ENCODE results near the gene PBX1. TPM values are rescaled to one million over a fixed set of nuclear protein-coding genes. Genes with fewer than 3 reads are reported as not detected.
A peak's percentile ranks its signal among the peaks of the same experiment; 100 is the strongest.

The PBX1 gene
- total and polyA plus RNA-seq, 2 donors (not counting 3 experiments of a cell fraction or from before 2014, with no cell fraction given), result 10.7 to 24.1 TPM

DNA sequence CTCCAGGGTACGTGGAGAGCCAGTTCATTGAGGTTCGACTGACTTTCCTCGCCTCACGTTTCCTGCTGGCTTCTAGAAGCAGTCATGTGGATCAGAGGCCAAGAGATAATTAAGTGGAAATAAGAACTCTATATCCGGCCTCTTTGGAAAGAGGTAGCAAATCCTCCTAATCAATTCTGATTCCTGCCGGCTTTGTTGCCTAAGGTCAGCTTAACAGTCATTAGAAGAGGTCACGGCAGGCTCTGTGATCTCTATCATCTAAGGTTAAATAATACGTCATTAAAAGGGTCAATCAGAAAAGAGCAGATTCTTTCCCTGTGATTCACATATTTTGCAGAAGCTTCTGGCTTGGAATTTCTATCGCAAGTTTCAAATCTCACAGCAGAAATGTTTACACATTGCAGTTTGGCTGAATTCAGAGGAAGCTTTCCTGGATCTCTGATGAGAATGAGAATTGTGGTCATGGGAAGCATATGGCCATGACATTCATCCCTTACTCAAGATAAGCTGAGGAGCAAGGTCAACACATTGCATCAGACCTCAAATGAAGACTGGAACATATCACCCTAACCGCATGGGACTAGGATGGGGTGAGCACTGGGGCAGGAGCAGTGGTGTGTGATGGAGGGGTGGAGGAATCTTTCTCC lies 189.4 kb downstream of the PBX1 start:
- H2AFZ ChIP-seq (ENCODE audit: low read depth, low read length), result no peak overlapping the region
- ChIA-PET POLR2A (no interaction called here), CTCF (interaction anchor here (1.1 to 2.4 kb wide), 3 partner anchors 11 to 39 kb away, joined by 3 to 7 read pairs (median 3); no protein-coding TSS in a partner anchor)
- H3K9me3 ChIP-seq (replicated peaks; ENCODE audit: control insufficient read depth, insufficient read depth, low read length), result no peaks in the 10 kb centered on the region
- H3K79me2 ChIP-seq (ENCODE audit: control insufficient read depth, insufficient read depth, low read length), result no peaks in the 10 kb centered on the region
- intact Hi-C loops (cut with micrococcal nuclease) (no loop called here), dilution Hi-C loops (cut with MboI; ENCODE audit: extremely low pct_ligation_motif_present, low sequenced_read_pairs) (no loop called here)
- H3K9me1 ChIP-seq (replicated peaks; ENCODE audit: control insufficient read depth, extremely low read depth, insufficient read depth, low read length), result no peaks in the 10 kb centered on the region
- DNase-seq (ENCODE audit: low read depth, low spot score) (peak; percentile 78), FAIRE-seq (no peak)
- H3K27me3 ChIP-seq (ENCODE audit: control insufficient read depth in 2 of 2, insufficient read depth in 2 of 2, low read length in 2 of 2), result no peaks in the 10 kb centered on the region
- H3K27ac ChIP-seq (ENCODE audit: insufficient read depth, low read depth, low read length), result no peak overlapping the region
- H3K4me2 ChIP-seq (ENCODE audit: insufficient read depth, low read length), result no peak overlapping the region
- no peaks in the 10 kb centered on the region for H4K20me1 ChIP-seq (replicated peaks; ENCODE audit: control insufficient read depth, extremely low read depth, insufficient read depth, low read length)
- no peak overlapping the region for H3K9ac ChIP-seq (replicated peaks; ENCODE audit: extremely low read depth, insufficient read depth, low read length)
- BruUV-seq (replicated peaks), result no TSS peak
- no peaks in the 10 kb centered on the region for H3K36me3 ChIP-seq (ENCODE audit: control insufficient read depth in 2 of 2, extremely low read depth in 1 of 2, insufficient read depth in 2 of 2, low read length in 2 of 2)
- TF ChIP-seq POLR2A (IDR thresholded peaks at IDR 0.05; ENCODE audit: low read depth, low read length) (no peak), GATA2 (IDR thresholded peaks at IDR 0.05; ENCODE audit: insufficient read depth, insufficient read length, low read depth, low read length) (peak; percentile 23)
- H3K4me1 ChIP-seq (ENCODE audit: control insufficient read depth, extremely low read depth, insufficient read depth, low read length), result peaks cover 5% of the 10 kb centered on the region
- no peak overlapping the region for H3K4me3 ChIP-seq (replicated peaks in 1 of 3; ENCODE audit: insufficient read depth in 1 of 3, low read depth in 1 of 3, low read length in 3 of 3)

DNA sequence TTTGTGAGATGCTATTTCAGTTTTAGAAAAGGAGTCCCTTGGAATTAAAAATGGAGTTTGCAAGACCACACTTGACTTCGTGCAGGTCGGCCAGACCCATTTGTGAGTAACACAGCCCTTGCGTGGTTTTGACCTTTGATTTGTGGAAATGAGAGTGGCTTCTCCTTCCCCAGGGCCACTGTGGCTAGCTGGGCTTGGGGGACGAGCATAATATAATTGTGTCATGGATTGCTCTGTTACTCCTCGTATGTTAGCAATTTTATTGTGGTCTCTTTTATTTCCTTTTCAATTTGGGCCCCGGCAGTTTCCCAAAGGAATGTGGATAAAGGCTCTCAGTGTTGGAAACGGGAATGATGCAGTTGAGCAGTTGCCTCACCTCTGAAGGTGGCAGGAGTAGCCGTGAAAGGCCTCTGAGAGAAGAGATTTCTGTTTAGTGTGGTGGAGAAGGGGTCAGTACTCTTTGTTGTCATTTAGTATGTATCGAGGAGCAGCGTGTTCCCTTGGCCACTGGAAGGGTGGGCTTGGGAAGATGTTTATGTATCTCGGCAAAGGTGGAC lies 194.6 kb downstream of the PBX1 start:
- Histone ChIP-seq H3K9me1 (replicated peaks; ENCODE audit: control insufficient read depth, extremely low read depth, insufficient read depth, low read length) (no peaks in the 10 kb centered on the region), H3K9ac (replicated peaks; ENCODE audit: extremely low read depth, insufficient read depth, low read length) (no peak overlapping the region), H3K27ac (ENCODE audit: insufficient read depth, low read depth, low read length) (no peak overlapping the region), H3K4me3 (replicated peaks in 1 of 3; ENCODE audit: insufficient read depth in 1 of 3, low read depth in 1 of 3, low read length in 3 of 3) (no peak overlapping the region), H4K20me1 (replicated peaks; ENCODE audit: control insufficient read depth, extremely low read depth, insufficient read depth, low read length) (no peaks in the 10 kb centered on the region), H3K9me3 (replicated peaks; ENCODE audit: control insufficient read depth, insufficient read depth, low read length) (no peaks in the 10 kb centered on the region), H3K4me1 (ENCODE audit: control insufficient read depth, extremely low read depth, insufficient read depth, low read length) (no peaks in the 10 kb centered on the region), H3K27me3 (ENCODE audit: control insufficient read depth in 2 of 2, insufficient read depth in 2 of 2, low read length in 2 of 2) (no peaks in the 10 kb centered on the region), H3K4me2 (ENCODE audit: insufficient read depth, low read length) (no peak overlapping the region), H3K36me3 (ENCODE audit: control insufficient read depth in 2 of 2, extremely low read depth in 1 of 2, insufficient read depth in 2 of 2, low read length in 2 of 2) (no peaks in the 10 kb centered on the region), H2AFZ (ENCODE audit: low read depth, low read length) (no peak overlapping the region), H3K79me2 (ENCODE audit: control insufficient read depth, insufficient read depth, low read length) (no peaks in the 10 kb centered on the region)
- intact Hi-C loops (cut with micrococcal nuclease), result no loop called here
- dilution Hi-C loops (cut with MboI; ENCODE audit: extremely low pct_ligation_motif_present, low sequenced_read_pairs), result no loop called here
- POLR2A ChIA-PET, result no interaction called here
- CTCF ChIA-PET, result no interaction called here
- DNase-seq (ENCODE audit: low read depth, low spot score) (no peak), FAIRE-seq (no peak)
- TF ChIP-seq, protein P1, sequence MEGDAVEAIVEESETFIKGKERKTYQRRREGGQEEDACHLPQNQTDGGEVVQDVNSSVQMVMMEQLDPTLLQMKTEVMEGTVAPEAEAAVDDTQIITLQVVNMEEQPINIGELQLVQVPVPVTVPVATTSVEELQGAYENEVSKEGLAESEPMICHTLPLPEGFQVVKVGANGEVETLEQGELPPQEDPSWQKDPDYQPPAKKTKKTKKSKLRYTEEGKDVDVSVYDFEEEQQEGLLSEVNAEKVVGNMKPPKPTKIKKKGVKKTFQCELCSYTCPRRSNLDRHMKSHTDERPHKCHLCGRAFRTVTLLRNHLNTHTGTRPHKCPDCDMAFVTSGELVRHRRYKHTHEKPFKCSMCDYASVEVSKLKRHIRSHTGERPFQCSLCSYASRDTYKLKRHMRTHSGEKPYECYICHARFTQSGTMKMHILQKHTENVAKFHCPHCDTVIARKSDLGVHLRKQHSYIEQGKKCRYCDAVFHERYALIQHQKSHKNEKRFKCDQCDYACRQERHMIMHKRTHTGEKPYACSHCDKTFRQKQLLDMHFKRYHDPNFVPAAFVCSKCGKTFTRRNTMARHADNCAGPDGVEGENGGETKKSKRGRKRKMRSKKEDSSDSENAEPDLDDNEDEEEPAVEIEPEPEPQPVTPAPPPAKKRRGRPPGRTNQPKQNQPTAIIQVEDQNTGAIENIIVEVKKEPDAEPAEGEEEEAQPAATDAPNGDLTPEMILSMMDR (IDR thresholded peaks at IDR 0.05; ENCODE audit: extremely low read depth in 1 of 2, insufficient read depth in 1 of 2, low read depth in 1 of 2, low read length in 2 of 2), result no peak
- BruUV-seq (replicated peaks), result no TSS peak
